GM10266 (cell line): Measurements from ENCODE around the gene MEA1.
A peak's percentile ranks its signal among the peaks of the same experiment; 100 is the strongest.

ENCODE experiments used
- DNase-seq: peaks from one replicate; pipeline ENCODE4 v3.0.0; 2012; ENCODE audit errors: extremely low spot score
- TF ChIP-seq, protein P1 (sequence below): IDR thresholded peaks from 2 replicates; pipeline ENCODE4 v1.5.1; 2012; ENCODE audit warnings: mild to moderate bottlenecking, low read depth; ENCODE audit not compliant: control insufficient read depth, insufficient read depth; ENCODE audit errors: missing control alignments

Gene MEA1

DNA sequence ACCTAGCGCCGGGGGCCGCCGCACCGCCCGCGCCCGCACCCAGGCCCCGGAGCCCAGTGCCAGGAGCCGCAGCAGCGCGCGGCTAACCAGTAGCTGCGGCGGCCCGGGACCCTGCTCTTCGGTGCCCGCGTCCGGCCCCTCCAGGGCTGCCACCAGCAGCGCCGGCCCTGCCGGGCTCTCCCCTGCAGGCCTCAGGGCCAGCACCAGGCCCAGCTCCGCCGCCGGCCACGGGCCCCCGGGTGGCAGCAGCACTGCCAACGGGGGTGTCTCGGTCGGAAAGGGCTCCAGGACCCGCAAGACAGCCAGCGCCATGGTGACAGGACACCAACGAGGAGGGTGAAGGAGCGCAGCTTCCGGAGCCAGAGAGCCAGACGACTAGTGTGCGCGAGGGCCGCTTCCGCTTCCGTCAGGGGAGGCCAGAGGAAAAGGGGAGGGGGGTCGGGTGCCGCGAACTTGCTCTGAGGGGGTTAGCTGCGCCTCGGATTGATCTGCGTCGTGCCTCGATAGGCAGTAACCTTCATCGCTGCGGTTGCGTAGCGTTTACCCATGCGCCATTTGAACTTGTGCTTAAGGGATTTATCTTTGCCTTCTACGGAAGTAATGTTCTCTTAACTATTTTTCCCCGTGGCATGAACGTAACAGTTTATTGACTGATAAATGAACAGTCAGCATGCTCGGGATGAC, 34.8 kb downstream of the MEA1 start, which contains the start of gene PEX6:
Gene PEX6, minus strand, starts transcription at position 343 of the 684 bp plus-strand sequence. Its CDS starts 31 bp downstream, at position 312.
- TF ChIP-seq, protein P1, sequence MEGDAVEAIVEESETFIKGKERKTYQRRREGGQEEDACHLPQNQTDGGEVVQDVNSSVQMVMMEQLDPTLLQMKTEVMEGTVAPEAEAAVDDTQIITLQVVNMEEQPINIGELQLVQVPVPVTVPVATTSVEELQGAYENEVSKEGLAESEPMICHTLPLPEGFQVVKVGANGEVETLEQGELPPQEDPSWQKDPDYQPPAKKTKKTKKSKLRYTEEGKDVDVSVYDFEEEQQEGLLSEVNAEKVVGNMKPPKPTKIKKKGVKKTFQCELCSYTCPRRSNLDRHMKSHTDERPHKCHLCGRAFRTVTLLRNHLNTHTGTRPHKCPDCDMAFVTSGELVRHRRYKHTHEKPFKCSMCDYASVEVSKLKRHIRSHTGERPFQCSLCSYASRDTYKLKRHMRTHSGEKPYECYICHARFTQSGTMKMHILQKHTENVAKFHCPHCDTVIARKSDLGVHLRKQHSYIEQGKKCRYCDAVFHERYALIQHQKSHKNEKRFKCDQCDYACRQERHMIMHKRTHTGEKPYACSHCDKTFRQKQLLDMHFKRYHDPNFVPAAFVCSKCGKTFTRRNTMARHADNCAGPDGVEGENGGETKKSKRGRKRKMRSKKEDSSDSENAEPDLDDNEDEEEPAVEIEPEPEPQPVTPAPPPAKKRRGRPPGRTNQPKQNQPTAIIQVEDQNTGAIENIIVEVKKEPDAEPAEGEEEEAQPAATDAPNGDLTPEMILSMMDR, result no peak

DNA sequence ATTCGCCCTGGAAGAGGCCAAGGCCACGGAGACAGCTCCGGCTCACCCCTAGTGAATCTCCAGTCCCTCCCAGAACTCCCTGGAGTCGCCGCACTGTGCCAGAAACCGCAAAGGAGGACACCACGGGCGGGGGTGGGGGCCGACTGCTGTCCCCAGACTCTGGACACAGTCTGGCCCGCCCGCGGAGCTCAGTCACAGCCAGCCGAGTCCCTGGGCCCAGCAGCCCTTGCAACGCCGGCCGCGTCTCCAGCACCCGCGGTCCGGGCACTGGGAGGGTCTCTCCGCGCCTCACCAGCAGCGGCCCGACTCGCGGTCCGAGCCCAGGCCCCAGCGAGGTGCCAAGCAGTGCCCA, 35.3 kb downstream of the MEA1 start:
- DNase-seq, result no peak
- TF ChIP-seq, protein P1, result no peak

More for the DNA sequence above, 34.8 kb downstream of the MEA1 start, which contains the start of gene PEX6:
- peak; percentile 95 for DNase-seq

DNA sequence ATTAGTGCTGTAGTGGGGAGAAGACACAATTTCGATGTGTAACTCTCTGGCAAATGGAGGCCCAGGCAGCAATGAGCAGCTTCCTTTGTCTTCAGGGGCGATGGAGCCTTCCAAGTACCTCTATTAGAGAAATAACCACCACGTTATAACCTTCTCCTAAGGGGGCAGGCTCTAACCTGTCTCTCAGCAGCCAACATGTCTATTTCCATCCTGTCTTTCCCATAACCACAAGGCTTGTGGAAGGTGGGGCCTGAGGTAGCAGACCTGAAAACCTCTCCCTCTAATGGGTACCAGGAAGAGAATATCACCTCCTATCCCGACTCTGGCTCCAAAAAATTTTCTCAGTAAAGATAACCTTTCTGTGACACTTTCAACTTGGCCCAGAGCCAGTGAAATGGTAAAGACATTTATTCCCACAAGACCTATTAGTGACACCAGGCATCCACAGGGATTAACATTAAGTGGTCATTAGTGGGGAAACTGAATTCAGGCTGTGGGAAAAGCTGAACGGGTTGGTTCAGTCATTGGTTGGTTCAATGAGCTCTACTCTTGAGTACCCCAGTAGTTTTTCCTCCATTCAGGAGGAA, 38.7 kb downstream of the MEA1 start:
- no peak for DNase-seq
- TF ChIP-seq, protein P1, result no peak

DNA sequence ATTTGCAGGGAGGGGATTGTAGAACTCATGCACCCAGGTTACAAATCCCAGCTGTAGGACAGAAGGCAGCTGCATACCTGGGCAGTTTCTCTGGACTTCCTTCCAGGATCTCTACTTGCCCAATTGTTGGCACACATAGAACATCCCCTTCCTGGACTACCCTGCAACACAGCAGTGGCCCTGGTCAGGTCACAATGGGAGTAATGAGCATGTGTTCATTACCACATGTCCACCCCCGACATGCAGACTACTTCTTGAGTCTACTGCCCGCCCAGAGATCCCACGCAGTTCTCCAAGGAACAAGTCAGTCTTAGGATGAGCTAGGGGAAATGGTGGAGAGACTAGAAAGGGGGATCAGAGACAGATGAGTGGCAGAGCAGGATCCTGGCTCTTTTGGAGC, 39.8 kb downstream of the MEA1 start:
- TF ChIP-seq, protein P1, result no peak
- DNase-seq, result no peak

DNA sequence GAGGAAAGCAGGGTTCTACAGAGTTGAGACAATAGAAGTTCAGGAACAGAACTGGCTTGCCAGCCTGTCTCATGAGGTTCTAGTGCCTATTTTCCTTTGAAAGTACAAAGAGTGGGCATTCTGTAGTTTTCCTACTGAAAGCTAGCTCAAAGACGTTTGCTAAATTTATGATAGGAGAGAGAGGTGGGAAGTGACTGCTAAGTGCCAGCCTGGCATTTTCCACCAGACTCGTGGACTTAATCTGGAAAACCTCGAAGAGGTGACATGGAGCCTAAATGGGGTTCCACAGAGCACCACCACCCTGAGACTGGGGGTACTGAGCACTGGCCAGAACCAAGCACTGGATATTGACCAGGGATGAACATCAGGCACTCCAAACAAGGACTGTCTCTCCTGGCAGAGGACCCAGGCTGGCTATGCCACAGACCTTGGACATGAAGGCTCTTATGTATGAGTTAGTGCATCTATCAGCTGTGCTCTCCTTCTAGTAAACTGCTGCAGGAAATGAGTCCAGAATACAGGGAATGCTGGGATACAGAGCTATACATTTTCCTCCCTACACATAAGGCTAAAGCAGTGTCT, 41.9 kb downstream of the MEA1 start:
- DNase-seq, result no peak
- TF ChIP-seq, protein P1, result no peak

DNA sequence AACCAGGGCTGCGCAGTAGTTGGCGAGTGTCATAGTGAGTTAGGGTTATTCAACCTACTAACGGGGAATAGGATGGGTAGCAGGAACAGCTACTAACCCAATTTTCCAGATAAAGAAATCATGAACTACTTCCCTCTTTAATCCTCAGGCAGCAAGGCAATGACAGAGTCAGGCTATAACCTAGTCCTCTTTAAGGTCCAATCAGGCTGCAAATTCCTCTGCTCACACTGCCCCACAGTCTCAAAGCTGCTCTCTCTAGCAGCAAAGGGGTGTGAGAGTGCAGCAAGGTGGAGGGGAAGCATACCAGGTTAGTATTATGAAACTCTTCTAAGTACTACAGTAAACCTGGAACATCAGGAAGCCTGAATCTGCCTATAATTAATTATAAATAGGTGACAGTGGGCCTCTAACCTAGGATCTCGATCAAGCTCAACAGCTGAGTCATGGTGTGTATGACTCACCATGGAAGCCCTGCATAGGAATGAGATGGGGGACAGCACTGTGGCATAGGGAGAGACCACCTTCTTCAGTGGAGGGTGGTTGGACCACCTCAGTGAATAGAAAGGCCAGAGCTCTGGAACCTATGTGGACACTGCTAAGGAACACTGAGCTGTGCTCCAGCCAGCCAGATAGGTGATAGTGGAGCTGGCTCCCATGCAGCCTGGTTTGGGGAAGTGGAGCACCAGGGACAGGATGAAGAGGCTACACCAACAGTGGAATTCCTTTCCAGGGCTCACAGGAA, 42.7 kb downstream of the MEA1 start:
- TF ChIP-seq, protein P1, result no peak
- DNase-seq, result no peak
